ENCODE measurements around the gene ADAMTS16.

The ADAMTS16 gene

DNA sequence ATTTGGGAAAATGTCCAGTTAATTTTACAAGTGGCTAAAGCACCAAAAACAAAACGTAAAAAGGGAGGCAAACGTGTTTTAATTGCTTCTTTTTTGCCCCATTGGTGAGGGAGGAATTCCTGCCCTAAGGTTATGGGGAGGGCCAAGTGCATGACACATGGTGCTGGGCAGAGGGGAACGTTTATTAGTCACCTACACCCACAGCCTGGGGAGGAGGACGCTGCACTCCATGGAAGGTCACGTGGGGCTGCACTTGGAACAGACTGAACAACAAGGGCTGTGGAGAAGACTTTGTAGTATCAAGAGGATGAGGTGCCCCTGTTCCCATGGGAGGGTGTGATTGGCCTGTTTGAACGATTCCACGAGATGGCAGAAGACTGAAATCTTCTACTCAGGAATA lies 13.7 kb upstream of the ADAMTS16 start:
- Histone ChIP-seq H3K36me3 (replicated peaks; ENCODE audit: insufficient read depth, low read length) (no peaks in the 10 kb centered on the region), H3K27me3 (replicated peaks; ENCODE audit: insufficient read depth, low read length) (no peaks in the 10 kb centered on the region), H3K4me3 (ENCODE audit: low read length) (no peak overlapping the region), H3K4me2 (ENCODE audit: low read depth, low read length) (no peak overlapping the region), H3K4me1 (ENCODE audit: low read length) (no peaks in the 10 kb centered on the region), H3K27ac (ENCODE audit: low read length) (no peak overlapping the region), H4K20me1 (ENCODE audit: insufficient read depth, low read length) (no peaks in the 10 kb centered on the region), H2AFZ (ENCODE audit: low read length) (no peak overlapping the region), H3K9ac (ENCODE audit: low read length) (no peak overlapping the region), H3K9me3 (replicated peaks; ENCODE audit: insufficient read depth, low read length) (no peaks in the 10 kb centered on the region), H3F3A (ENCODE audit: insufficient read depth, low read length) (no peaks in the 10 kb centered on the region), H3K9me2 (replicated peaks; ENCODE audit: insufficient read depth, low read length) (no peaks in the 10 kb centered on the region), H3K79me2 (ENCODE audit: low read length) (no peaks in the 10 kb centered on the region)
- no peak for TF ChIP-seq EZH2phosphoT487 (IDR thresholded peaks at IDR 0.05; ENCODE audit: low read length)
- TF ChIP-seq, protein P1, sequence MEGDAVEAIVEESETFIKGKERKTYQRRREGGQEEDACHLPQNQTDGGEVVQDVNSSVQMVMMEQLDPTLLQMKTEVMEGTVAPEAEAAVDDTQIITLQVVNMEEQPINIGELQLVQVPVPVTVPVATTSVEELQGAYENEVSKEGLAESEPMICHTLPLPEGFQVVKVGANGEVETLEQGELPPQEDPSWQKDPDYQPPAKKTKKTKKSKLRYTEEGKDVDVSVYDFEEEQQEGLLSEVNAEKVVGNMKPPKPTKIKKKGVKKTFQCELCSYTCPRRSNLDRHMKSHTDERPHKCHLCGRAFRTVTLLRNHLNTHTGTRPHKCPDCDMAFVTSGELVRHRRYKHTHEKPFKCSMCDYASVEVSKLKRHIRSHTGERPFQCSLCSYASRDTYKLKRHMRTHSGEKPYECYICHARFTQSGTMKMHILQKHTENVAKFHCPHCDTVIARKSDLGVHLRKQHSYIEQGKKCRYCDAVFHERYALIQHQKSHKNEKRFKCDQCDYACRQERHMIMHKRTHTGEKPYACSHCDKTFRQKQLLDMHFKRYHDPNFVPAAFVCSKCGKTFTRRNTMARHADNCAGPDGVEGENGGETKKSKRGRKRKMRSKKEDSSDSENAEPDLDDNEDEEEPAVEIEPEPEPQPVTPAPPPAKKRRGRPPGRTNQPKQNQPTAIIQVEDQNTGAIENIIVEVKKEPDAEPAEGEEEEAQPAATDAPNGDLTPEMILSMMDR (IDR thresholded peaks at IDR 0.05; ENCODE audit: low read length) = no peak
- no peak for DNase-seq

DNA sequence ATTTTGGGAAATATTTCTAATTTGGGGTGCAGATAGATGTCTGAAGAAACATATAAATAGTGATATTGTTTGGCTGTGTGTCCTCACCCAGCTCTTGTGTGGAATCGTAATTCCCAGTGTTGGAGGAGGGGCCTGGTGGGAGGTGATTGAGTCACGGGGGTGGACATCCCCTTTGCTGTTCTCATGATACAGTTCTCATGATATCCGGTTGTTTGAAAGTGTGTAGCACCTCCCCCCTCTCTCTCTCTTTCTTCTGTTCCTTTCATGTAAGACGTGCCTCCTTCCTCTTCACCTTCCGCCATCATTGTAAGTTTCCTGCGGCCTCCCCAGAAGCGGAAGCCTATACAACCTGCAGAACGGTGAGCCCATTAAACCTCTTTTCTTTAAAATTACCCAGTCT lies 11.4 kb upstream of the ADAMTS16 start:
- no peaks in the 10 kb centered on the region for H3K79me2 ChIP-seq (ENCODE audit: low read length)
- H3K4me2 ChIP-seq (ENCODE audit: low read depth, low read length) = no peak overlapping the region
- no peaks in the 10 kb centered on the region for H3K36me3 ChIP-seq (replicated peaks; ENCODE audit: insufficient read depth, low read length)
- H3K27me3 ChIP-seq (replicated peaks; ENCODE audit: insufficient read depth, low read length) = no peaks in the 10 kb centered on the region
- no peak overlapping the region for H3K9ac ChIP-seq (ENCODE audit: low read length)
- H3K9me3 ChIP-seq (replicated peaks; ENCODE audit: insufficient read depth, low read length) = no peaks in the 10 kb centered on the region
- no peak for DNase-seq
- no peak for TF ChIP-seq EZH2phosphoT487 (IDR thresholded peaks at IDR 0.05; ENCODE audit: low read length)
- TF ChIP-seq, protein P1 (IDR thresholded peaks at IDR 0.05; ENCODE audit: low read length) = no peak
- TF ChIP-seq EZH2 (optimal IDR thresholded peaks at IDR 0.05; ENCODE audit: low read depth, low read length) = no peak
- no peak overlapping the region for H3K27ac ChIP-seq (ENCODE audit: low read length)
- H4K20me1 ChIP-seq (ENCODE audit: insufficient read depth, low read length) = no peaks in the 10 kb centered on the region
- no peak overlapping the region for H2AFZ ChIP-seq (ENCODE audit: low read length)
- H3K9me2 ChIP-seq (replicated peaks; ENCODE audit: insufficient read depth, low read length) = no peaks in the 10 kb centered on the region
- H3F3A ChIP-seq (ENCODE audit: insufficient read depth, low read length) = no peaks in the 10 kb centered on the region
- no peaks in the 10 kb centered on the region for H3K4me1 ChIP-seq (ENCODE audit: low read length)
- no peak overlapping the region for H3K4me3 ChIP-seq (ENCODE audit: low read length)

DNA sequence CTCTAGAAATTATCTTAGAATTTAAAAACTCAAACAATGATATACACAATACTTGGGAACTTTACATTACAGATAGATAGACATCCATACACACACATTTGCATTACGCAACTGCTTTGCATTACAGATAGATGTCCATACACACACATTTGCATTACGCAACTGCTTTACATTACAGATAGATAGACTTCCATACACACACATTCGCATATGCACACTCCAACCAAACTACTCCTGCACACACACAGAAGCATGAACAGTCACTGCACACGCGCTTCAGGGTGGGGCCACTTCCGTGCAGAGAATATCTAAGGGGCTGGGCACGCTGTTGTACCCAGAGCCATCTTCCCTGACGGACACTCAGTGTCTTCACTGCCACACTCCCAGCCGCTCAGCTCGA lies 7.9 kb upstream of the ADAMTS16 start:
- Histone ChIP-seq H3K9ac (ENCODE audit: low read length) (no peak overlapping the region), H3K4me2 (ENCODE audit: low read depth, low read length) (no peak overlapping the region), H4K20me1 (ENCODE audit: insufficient read depth, low read length) (no peaks in the 10 kb centered on the region), H3K79me2 (ENCODE audit: low read length) (no peaks in the 10 kb centered on the region), H3K4me3 (ENCODE audit: low read length) (no peak overlapping the region), H3K9me3 (replicated peaks; ENCODE audit: insufficient read depth, low read length) (no peaks in the 10 kb centered on the region), H3K4me1 (ENCODE audit: low read length) (no peaks in the 10 kb centered on the region), H3K36me3 (replicated peaks; ENCODE audit: insufficient read depth, low read length) (no peaks in the 10 kb centered on the region), H3F3A (ENCODE audit: insufficient read depth, low read length) (no peaks in the 10 kb centered on the region), H3K9me2 (replicated peaks; ENCODE audit: insufficient read depth, low read length) (no peaks in the 10 kb centered on the region), H3K27ac (ENCODE audit: low read length) (no peak overlapping the region), H2AFZ (ENCODE audit: low read length) (no peak overlapping the region), H3K27me3 (replicated peaks; ENCODE audit: insufficient read depth, low read length) (no peaks in the 10 kb centered on the region)
- DNase-seq = no peak
- TF ChIP-seq EZH2 (optimal IDR thresholded peaks at IDR 0.05; ENCODE audit: low read depth, low read length) = no peak
- TF ChIP-seq, protein P1 (IDR thresholded peaks at IDR 0.05; ENCODE audit: low read length) = no peak
- no peak for TF ChIP-seq EZH2phosphoT487 (IDR thresholded peaks at IDR 0.05; ENCODE audit: low read length)

Measured in MM.1S (cell line).